Naive thymus-derived CD8-positive, alpha-beta T cell (primary cell): ENCODE results near the gene MACROD2. TPM values are rescaled to one million over a fixed set of nuclear protein-coding genes. Genes with fewer than 3 reads are reported as not detected.
A peak's percentile ranks its signal among the peaks of the same experiment; 100 is the strongest.

ENCODE experiments used
- ATAC-seq, 2 donors: fragments of 150-1000 bp; cut with Tn5 transposase in 1 of 2; sonication (Bioruptor Pico), chemical (Tn5 transposase) in 1 of 2; 1 replicate in 1 of 2; 2 replicates in 1 of 2; pipeline ENCODE4 v1.10.0; 2021; ENCODE audit warnings: mild to moderate bottlenecking in 2 of 2, moderate library complexity in 2 of 2
- POLR2A ChIA-PET: fragments of 350-600 bp; sonication (Branson Sonifier 250); formaldehyde crosslinking; loops from one replicate; lab custom pipeline; 2021; ENCODE audit warnings: antibody characterized with exemption; lab: Charles Lee
- DNase-seq, 10 donors: peaks; one replicate each; pipeline versions ENCODE4 v3.0.0 to v3.0.0-alpha.2; 2020 to 2022
- H3K27ac Mint-ChIP-seq, 10 donors: one replicate each; pipeline ENCODE4 v1.8.0; 2020 to 2022; ENCODE audit warnings: mild to moderate bottlenecking in 10 of 10, mixed read lengths in 10 of 10, moderate library complexity in 4 of 10, inconsistent platforms in 1 of 10
- H3K27me3 Mint-ChIP-seq, 5 donors: one replicate each; pipeline ENCODE4 v1.8.0; 2021 to 2022; ENCODE audit warnings: mixed read lengths in 5 of 5
- H3K36me3 Mint-ChIP-seq, 3 donors: one replicate each; pipeline ENCODE4 v1.8.0; 2020 to 2022; ENCODE audit warnings: mixed read lengths in 3 of 3, mild to moderate bottlenecking in 2 of 3, inconsistent platforms in 1 of 3
- H3K4me1 Mint-ChIP-seq, 4 donors: one replicate each; pipeline ENCODE4 v1.8.0; 2021 to 2022; ENCODE audit warnings: mixed read lengths in 4 of 4
- H3K4me3 Mint-ChIP-seq, 10 donors: one replicate each; pipeline ENCODE4 v1.8.0; 2020 to 2022; ENCODE audit warnings: mild to moderate bottlenecking in 10 of 10, mixed read lengths in 10 of 10, moderate library complexity in 6 of 10, inconsistent platforms in 1 of 10
- H3K9me3 Mint-ChIP-seq, 9 donors: one replicate each; pipeline ENCODE4 v1.8.0; 2020 to 2022; ENCODE audit warnings: mixed read lengths in 9 of 9, mild to moderate bottlenecking in 3 of 9, inconsistent platforms in 1 of 9, moderate library complexity in 1 of 9
- polyA plus RNA-seq, 3 donors: library from polyadenylated mRNA; unstranded; fragments of 300-500 nt; fragmentation: Illumina TruSeq; gene quantifications; one replicate each; pipeline ENCODE4 v1.2.3, GENCODE V29; 2021
- total RNA-seq, 8 experiments: library from RNA in 2 of 8; stranded (reverse) in 2 of 8; gene quantifications; one replicate each; pipeline ENCODE4 v1.2.3 and lab custom pipeline; 2021 to 2026

MACROD2 gene
- total and polyA plus RNA-seq, 5 experiments from 2014 or later = 0.18 to 1.1 (median 0.60) TPM; not detected in 2

GRCh38 chr20:14881518-14881917 is 886.2 kb downstream of the MACROD2 start:
- H3K27me3 Mint-ChIP-seq = no peaks in the 10 kb centered on the region
- H3K27ac Mint-ChIP-seq = no peak overlapping the region
- peaks cover 0 to 30% (median 9%) of the 10 kb centered on the region in 9 donors for H3K9me3 Mint-ChIP-seq
- DNase-seq = no peak
- H3K4me3 Mint-ChIP-seq = no peak overlapping the region
- H3K4me1 Mint-ChIP-seq = no peaks in the 10 kb centered on the region
- H3K36me3 Mint-ChIP-seq = no peaks in the 10 kb centered on the region
- POLR2A ChIA-PET = no interaction called here
- no peak for ATAC-seq

DNA sequence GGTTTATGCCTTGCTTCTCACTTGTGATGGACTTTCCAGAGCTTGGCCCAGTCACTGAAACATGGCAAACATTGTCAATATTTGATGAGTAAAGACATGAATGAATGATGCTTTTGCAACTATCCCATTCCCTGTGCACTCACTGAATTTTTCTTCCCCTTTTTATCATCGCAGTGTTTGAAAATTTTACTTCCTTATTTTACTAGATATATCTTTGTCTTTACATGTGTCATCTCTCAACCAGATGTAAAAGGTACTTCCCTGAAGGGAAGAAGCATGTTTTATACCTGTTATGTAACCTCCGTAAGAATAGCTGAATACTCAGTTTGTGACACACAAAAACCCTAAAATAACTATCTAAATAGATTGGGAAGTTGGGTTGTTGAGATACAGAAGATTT is 886.8 kb downstream of the MACROD2 start:
- H3K27ac Mint-ChIP-seq = no peak overlapping the region
- DNase-seq (no peak), ATAC-seq (no peak)
- H3K27me3 Mint-ChIP-seq = no peaks in the 10 kb centered on the region
- no peaks in the 10 kb centered on the region for H3K4me1 Mint-ChIP-seq
- H3K36me3 Mint-ChIP-seq = no peaks in the 10 kb centered on the region
- H3K9me3 Mint-ChIP-seq = peaks cover 0 to 30% (median 10%) of the 10 kb centered on the region in 9 donors
- POLR2A ChIA-PET = no interaction called here
- H3K4me3 Mint-ChIP-seq = no peak overlapping the region

GRCh38 chr20:14882846-14883245 is 887.5 kb downstream of the MACROD2 start:
- POLR2A ChIA-PET = no interaction called here
- Mint-ChIP-seq H3K4me1 (no peaks in the 10 kb centered on the region), H3K27me3 (no peaks in the 10 kb centered on the region), H3K27ac (no peak overlapping the region), H3K4me3 (no peak overlapping the region), H3K9me3 (peaks cover 0 to 30% (median 10%) of the 10 kb centered on the region in 9 donors), H3K36me3 (no peaks in the 10 kb centered on the region)
- ATAC-seq = no peak
- no peak for DNase-seq

DNA sequence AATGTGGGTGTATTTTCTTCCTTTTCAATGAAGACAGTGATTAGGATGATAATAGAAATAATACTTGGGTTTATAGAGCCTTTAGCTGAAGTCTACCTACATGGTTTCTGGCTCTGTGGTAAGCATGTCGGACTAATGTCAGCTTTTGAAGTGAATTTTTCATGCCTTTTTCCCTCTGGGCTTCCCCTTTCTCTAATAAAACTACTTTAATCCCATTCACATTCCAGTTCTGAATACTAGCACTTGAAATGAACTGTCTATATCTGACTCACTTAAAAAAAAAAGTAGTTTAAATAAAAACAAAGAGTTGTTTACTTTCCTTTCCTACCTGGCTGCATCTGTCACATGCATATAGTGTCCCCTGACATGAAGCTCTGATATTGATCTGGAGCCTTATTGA is 888.0 kb downstream of the MACROD2 start:
- POLR2A ChIA-PET = no interaction called here
- H3K4me1 Mint-ChIP-seq = no peaks in the 10 kb centered on the region
- no peaks in the 10 kb centered on the region for H3K27me3 Mint-ChIP-seq
- DNase-seq (no peak), ATAC-seq (no peak)
- H3K27ac Mint-ChIP-seq = no peak overlapping the region
- H3K36me3 Mint-ChIP-seq = no peaks in the 10 kb centered on the region
- H3K4me3 Mint-ChIP-seq = no peak overlapping the region
- peaks cover 0 to 30% (median 10%) of the 10 kb centered on the region in 9 donors for H3K9me3 Mint-ChIP-seq

DNA sequence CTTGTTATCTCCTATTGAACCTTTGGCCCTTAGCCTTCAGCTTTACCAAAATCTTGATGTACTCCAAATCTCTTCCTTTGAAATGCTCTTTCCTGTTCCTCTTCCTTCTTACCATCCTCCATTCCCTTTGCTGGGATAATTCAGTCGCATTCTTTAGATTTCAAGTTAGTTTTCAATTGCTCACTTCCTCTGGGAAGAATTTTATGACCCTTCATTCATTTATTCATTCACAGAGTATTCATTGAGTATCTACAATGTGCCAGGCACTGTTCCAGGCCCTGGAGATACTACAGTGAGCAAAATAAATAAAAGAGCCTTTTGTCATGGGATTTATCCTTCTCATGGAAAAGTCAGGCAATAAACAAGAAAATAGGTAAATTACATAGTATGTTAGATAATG is 890.3 kb downstream of the MACROD2 start:
- H3K4me1 Mint-ChIP-seq = no peaks in the 10 kb centered on the region
- no peaks in the 10 kb centered on the region for H3K27me3 Mint-ChIP-seq
- no peak for DNase-seq
- POLR2A ChIA-PET = no interaction called here
- H3K36me3 Mint-ChIP-seq = no peaks in the 10 kb centered on the region
- no peak for ATAC-seq
- H3K27ac Mint-ChIP-seq = no peak overlapping the region
- peaks cover 0 to 36% (median 11%) of the 10 kb centered on the region in 9 donors for H3K9me3 Mint-ChIP-seq
- H3K4me3 Mint-ChIP-seq = no peak overlapping the region

DNA sequence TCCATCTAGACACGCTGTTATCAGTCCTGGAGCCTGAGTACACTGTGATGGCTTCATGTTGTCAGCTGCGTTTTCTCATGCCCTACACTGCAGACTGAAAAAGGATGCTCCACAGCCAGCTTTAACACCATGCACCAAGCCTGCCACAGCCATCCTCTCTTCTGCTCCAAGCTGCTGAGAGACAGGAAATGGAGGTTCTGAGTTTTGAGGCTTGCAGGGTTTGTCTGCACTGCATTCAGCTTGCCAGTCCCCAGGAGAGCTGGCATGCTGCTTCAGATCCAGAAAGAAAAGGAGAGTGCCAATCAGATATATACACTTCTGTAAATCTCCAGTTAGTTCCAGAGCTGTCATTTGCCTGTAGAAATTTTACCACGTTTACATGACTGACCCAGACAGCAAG is 892.8 kb downstream of the MACROD2 start:
- no peak overlapping the region for H3K27ac Mint-ChIP-seq
- no peak overlapping the region for H3K4me3 Mint-ChIP-seq
- H3K4me1 Mint-ChIP-seq = no peaks in the 10 kb centered on the region
- H3K36me3 Mint-ChIP-seq = no peaks in the 10 kb centered on the region
- POLR2A ChIA-PET = no interaction called here
- ATAC-seq (no peak), DNase-seq (no peak)
- peaks cover 0 to 44% (median 11%) of the 10 kb centered on the region in 9 donors for H3K9me3 Mint-ChIP-seq
- H3K27me3 Mint-ChIP-seq = no peaks in the 10 kb centered on the region

GRCh38 chr20:14889496-14890255 is 894.4 kb downstream of the MACROD2 start:
- H3K27ac Mint-ChIP-seq = no peak overlapping the region
- no peak for DNase-seq
- ATAC-seq = no peak
- H3K36me3 Mint-ChIP-seq = no peaks in the 10 kb centered on the region
- POLR2A ChIA-PET = no interaction called here
- no peak overlapping the region for H3K4me3 Mint-ChIP-seq
- H3K9me3 Mint-ChIP-seq = peaks cover 0 to 39% (median 11%) of the 10 kb centered on the region in 9 donors
- H3K27me3 Mint-ChIP-seq = no peaks in the 10 kb centered on the region
- no peaks in the 10 kb centered on the region for H3K4me1 Mint-ChIP-seq

GRCh38 chr20:14890713-14891112 is 895.4 kb downstream of the MACROD2 start:
- POLR2A ChIA-PET = no interaction called here
- ATAC-seq = no peak
- Mint-ChIP-seq H3K36me3 (no peaks in the 10 kb centered on the region), H3K27me3 (no peaks in the 10 kb centered on the region), H3K27ac (no peak overlapping the region), H3K4me3 (no peak overlapping the region), H3K9me3 (peaks cover 0 to 29% (median 9%) of the 10 kb centered on the region in 9 donors), H3K4me1 (no peaks in the 10 kb centered on the region)
- no peak for DNase-seq

- POLR2A ChIA-PET = no interaction called here
- H3K4me3 Mint-ChIP-seq = no peak overlapping the region
- no peaks in the 10 kb centered on the region for H3K36me3 Mint-ChIP-seq
- ATAC-seq = no peak
- H3K4me1 Mint-ChIP-seq = no peaks in the 10 kb centered on the region
- no peaks in the 10 kb centered on the region for H3K27me3 Mint-ChIP-seq
- no peak overlapping the region for H3K27ac Mint-ChIP-seq
- DNase-seq = no peak
- peaks cover 0 to 25% (median 5%) of the 10 kb centered on the region in 9 donors for H3K9me3 Mint-ChIP-seq
Measured at GRCh38 chr20:14892782-14893181, 897.5 kb downstream of the MACROD2 start.

GRCh38 chr20:14896569-14896968 is 901.3 kb downstream of the MACROD2 start:
- ATAC-seq = no peak
- DNase-seq = no peak
- Mint-ChIP-seq H3K27me3 (no peaks in the 10 kb centered on the region), H3K36me3 (no peaks in the 10 kb centered on the region), H3K4me3 (no peak overlapping the region), H3K9me3 (peaks cover 0 to 16% (median 0%) of the 10 kb centered on the region in 9 donors), H3K4me1 (no peaks in the 10 kb centered on the region), H3K27ac (no peak overlapping the region)
- POLR2A ChIA-PET = no interaction called here

- no peak overlapping the region for H3K4me3 Mint-ChIP-seq
- POLR2A ChIA-PET = no interaction called here
- ATAC-seq = no peak
Measured at GRCh38 chr20:14897608-14898007, 902.3 kb downstream of the MACROD2 start.

GRCh38 chr20:14902432-14903089 is 907.2 kb downstream of the MACROD2 start:
- Mint-ChIP-seq H3K4me1 (no peaks in the 10 kb centered on the region), H3K9me3 (peaks cover 0 to 18% (median 0%) of the 10 kb centered on the region in 9 donors), H3K36me3 (no peaks in the 10 kb centered on the region), H3K27me3 (no peaks in the 10 kb centered on the region), H3K4me3 (no peak overlapping the region), H3K27ac (peak overlapping the region in 1 of 10 donors; percentile 10)
- POLR2A ChIA-PET = no interaction called here
- no peak for DNase-seq
- ATAC-seq = no peak

More at GRCh38 chr20:14897608-14898007, 902.3 kb downstream of the MACROD2 start:
- no peaks in the 10 kb centered on the region for H3K36me3 Mint-ChIP-seq
- no peak for DNase-seq
- H3K27me3 Mint-ChIP-seq = no peaks in the 10 kb centered on the region
- no peaks in the 10 kb centered on the region for H3K4me1 Mint-ChIP-seq
- H3K27ac Mint-ChIP-seq = no peak overlapping the region
- H3K9me3 Mint-ChIP-seq = peaks cover 0 to 19% (median 0%) of the 10 kb centered on the region in 9 donors

DNA sequence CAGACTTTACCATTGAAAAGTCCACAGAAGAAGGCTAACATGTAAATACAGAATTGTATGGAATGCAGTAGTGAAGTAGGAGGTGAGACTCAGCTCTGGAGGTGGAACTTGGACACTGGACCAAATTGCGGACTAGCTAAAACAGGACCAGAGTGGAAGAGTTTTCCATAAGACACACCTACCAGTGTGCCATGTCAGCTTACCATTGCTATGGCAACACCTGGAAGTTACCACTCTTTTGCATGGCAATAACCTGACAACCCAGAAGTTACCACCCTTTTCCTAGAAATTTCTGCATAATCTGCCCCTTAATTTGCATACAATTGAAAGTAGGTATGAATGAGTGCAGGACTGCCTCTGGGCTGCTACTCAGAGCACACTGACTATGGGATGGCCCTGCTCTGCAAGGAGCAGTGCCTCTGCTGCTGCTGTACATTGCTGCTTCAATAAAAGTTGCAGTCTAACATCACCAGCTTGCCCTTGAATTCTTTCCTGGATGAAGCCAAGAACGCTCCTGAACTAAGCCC is 911.7 kb downstream of the MACROD2 start:
- Mint-ChIP-seq H3K4me1 (no peaks in the 10 kb centered on the region), H3K9me3 (peaks cover 0 to 10% (median 2%) of the 10 kb centered on the region in 9 donors), H3K36me3 (no peaks in the 10 kb centered on the region), H3K27me3 (no peaks in the 10 kb centered on the region), H3K4me3 (no peak overlapping the region), H3K27ac (no peak overlapping the region)
- DNase-seq (no peak), ATAC-seq (no peak)
- POLR2A ChIA-PET = no interaction called here
